SJCRH30 (cell line): ENCODE data around the gene HCAR3. TPM values are rescaled to one million over a fixed set of nuclear protein-coding genes. Genes with fewer than 3 reads are reported as not detected.
"Not testable (repeated sequence)": the region's sequence is repeated elsewhere in the genome, so short reads cannot be mapped to it uniquely, and the experiment has no call there.

Experiments used
- DNase-seq, 2 experiments: peaks; one replicate each; pipeline ENCODE4 v3.0.0-alpha.2; 2015 to 2020
- H3K27ac ChIP-seq: fragments of 250-450 bp; sonication (Bioruptor Pico); 2 replicates; pipeline ENCODE4 v1.5.1; 2020; ENCODE audit warnings: mild to moderate bottlenecking, moderate library complexity
- H3K27me3 ChIP-seq: fragments of 250-450 bp; sonication (Bioruptor Pico); 2 replicates; pipeline ENCODE4 v1.5.1; 2020; ENCODE audit warnings: mild to moderate bottlenecking, moderate library complexity
- H3K36me3 ChIP-seq: fragments of 250-450 bp; sonication (Bioruptor Pico); 2 replicates; pipeline ENCODE4 v1.5.1; 2020; ENCODE audit warnings: mild to moderate bottlenecking, moderate library complexity
- H3K4me1 ChIP-seq: fragments of 250-450 bp; sonication (Bioruptor Pico); 2 replicates; pipeline ENCODE4 v1.5.1; 2020; ENCODE audit warnings: mild to moderate bottlenecking, moderate library complexity
- H3K4me3 ChIP-seq: fragments of 250-450 bp; sonication (Bioruptor Pico); 2 replicates; pipeline ENCODE4 v1.5.1; 2020; ENCODE audit warnings: mild to moderate bottlenecking, moderate library complexity
- H3K9me3 ChIP-seq: fragments of 250-450 bp; sonication (Bioruptor Pico); replicated peaks from 2 replicates; pipeline ENCODE4 v1.5.1; 2020; ENCODE audit warnings: mild to moderate bottlenecking, moderate library complexity
- total RNA-seq: library from RNA; depleted of rRNA; stranded (reverse); fragments of >200 nt; shearing (Covaris generic); gene quantifications from 2 replicates; pipeline ENCODE4 v1.2.3, GENCODE V29; 2014

HCAR3 gene
- total RNA-seq, 1 experiment from 2014 or later, result not detected

- H3K9me3 ChIP-seq, H3K36me3 ChIP-seq, H3K27me3 ChIP-seq, H3K4me1 ChIP-seq: not testable (repeated sequence)
- peak; percentile 29 to 66 for DNase-seq
- H3K27ac ChIP-seq, result peak overlapping the region; percentile 48; the same call in 1 of the 2 replicates
- peak overlapping the region; percentile 19; the same call in 1 of the 2 replicates for H3K4me3 ChIP-seq
Measured at GRCh38 chr12:122701481-122701880, 15.1 kb downstream of the HCAR3 start.

- H3K4me1 ChIP-seq, DNase-seq, H3K36me3 ChIP-seq, H3K9me3 ChIP-seq, H3K4me3 ChIP-seq, H3K27ac ChIP-seq, H3K27me3 ChIP-seq: not testable (repeated sequence)
Measured at GRCh38 chr12:122700038-122700710, 16.4 kb downstream of the HCAR3 start.

- not testable (repeated sequence) for H3K36me3 ChIP-seq, H3K9me3 ChIP-seq, H3K4me1 ChIP-seq, DNase-seq, H3K4me3 ChIP-seq, H3K27ac ChIP-seq, H3K27me3 ChIP-seq
Measured at GRCh38 chr12:122696922-122697321, 19.7 kb downstream of the HCAR3 start.

DNA sequence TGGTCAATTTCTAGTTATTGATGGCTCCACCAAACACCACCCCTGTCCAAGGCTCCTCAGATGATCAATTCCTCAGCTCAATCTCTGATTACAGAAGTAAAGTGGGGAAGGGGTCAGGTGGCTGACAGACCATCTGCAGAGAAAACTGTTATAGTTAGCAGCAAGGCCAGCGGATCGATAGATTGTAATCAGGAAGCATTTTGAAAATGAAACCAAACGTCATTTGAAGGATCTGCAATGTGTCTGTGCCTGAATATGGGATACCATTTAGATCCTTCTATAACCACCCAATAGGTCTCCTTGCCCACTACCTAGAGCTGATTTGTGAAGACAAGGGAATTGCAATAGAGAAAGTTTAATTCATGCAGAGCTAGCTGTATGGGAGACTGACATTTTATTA is 25.0 kb downstream of the HCAR3 start:
- Histone ChIP-seq H3K27me3 (no peaks in the 10 kb centered on the region), H3K9me3 (no peaks in the 10 kb centered on the region), H3K4me1 (no peaks in the 10 kb centered on the region), H3K4me3 (no peak overlapping the region), H3K27ac (no peak overlapping the region), H3K36me3 (no peaks in the 10 kb centered on the region)
- DNase-seq, result no peak

DNA sequence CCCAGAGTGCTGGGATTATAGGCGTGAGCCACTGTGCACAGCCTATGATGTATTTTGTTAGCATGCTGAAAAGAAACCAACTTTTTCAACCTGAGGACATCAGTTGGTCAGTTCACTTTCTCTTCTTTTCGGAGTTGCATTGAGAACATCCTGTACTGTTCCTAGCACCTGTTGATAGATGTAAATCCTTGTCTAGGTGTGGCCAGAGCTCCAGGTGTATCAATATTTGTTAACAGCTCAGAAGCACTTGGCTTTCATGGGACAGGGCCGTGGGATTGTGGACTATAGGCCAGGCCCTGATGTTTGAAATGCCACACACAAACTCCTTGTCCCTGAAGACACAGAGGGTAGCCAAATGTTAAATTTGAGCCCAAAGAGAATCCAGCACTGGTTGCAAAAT is 28.3 kb downstream of the HCAR3 start:
- no peak overlapping the region for H3K27ac ChIP-seq

GRCh38 chr12:122687086-122687485 is 29.5 kb downstream of the HCAR3 start:
- H3K4me1 ChIP-seq, result no peaks in the 10 kb centered on the region
- DNase-seq, result peak; percentile 60 to 73
- no peaks in the 10 kb centered on the region for H3K9me3 ChIP-seq
- no peak overlapping the region for H3K4me3 ChIP-seq
- no peak overlapping the region for H3K27ac ChIP-seq
- H3K36me3 ChIP-seq, result no peaks in the 10 kb centered on the region
- no peaks in the 10 kb centered on the region for H3K27me3 ChIP-seq

More for the DNA sequence above, 28.3 kb downstream of the HCAR3 start:
- Histone ChIP-seq H3K36me3 (no peaks in the 10 kb centered on the region), H3K4me1 (no peaks in the 10 kb centered on the region), H3K9me3 (no peaks in the 10 kb centered on the region), H3K4me3 (no peak overlapping the region), H3K27me3 (no peaks in the 10 kb centered on the region)
- DNase-seq, result no peak

- no peak overlapping the region for H3K27ac ChIP-seq
- no peaks in the 10 kb centered on the region for H3K4me1 ChIP-seq
- H3K9me3 ChIP-seq, result no peaks in the 10 kb centered on the region
- no peak overlapping the region for H3K4me3 ChIP-seq
- no peak for DNase-seq
- no peaks in the 10 kb centered on the region for H3K36me3 ChIP-seq
- no peaks in the 10 kb centered on the region for H3K27me3 ChIP-seq
Measured at GRCh38 chr12:122686538-122686937, 30.1 kb downstream of the HCAR3 start.

GRCh38 chr12:122684297-122684813 is 32.3 kb downstream of the HCAR3 start:
- Histone ChIP-seq H3K36me3 (no peaks in the 10 kb centered on the region), H3K4me3 (no peak overlapping the region), H3K9me3 (no peaks in the 10 kb centered on the region), H3K27me3 (no peaks in the 10 kb centered on the region), H3K4me1 (peaks cover 7% of the 10 kb centered on the region), H3K27ac (no peak overlapping the region)
- no peak for DNase-seq

DNA sequence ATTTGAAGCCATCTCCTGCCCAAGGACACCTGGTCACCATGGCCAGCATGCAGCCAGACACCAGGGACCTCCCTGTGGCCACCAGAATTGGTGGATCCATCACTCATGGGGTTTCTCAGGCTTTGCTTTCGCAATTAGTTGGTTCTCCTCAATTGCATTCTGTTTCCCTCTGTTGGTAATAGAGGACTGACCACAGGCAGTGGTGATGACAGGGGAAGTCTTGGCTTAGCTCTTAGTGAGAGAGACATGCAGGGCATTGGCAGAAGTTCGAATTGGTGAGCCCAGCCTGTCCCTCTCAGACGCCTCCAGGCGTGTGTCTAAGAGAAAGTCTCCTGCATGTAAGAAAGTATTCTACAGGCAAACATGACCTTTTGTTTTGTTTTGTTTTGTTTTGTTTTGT is 34.8 kb downstream of the HCAR3 start:
- H3K36me3 ChIP-seq, result no peaks in the 10 kb centered on the region
- H3K9me3 ChIP-seq, result no peaks in the 10 kb centered on the region
- no peak for DNase-seq
- H3K27me3 ChIP-seq, result no peaks in the 10 kb centered on the region
- peaks cover 13% of the 10 kb centered on the region for H3K4me1 ChIP-seq
- H3K4me3 ChIP-seq, result no peak overlapping the region
- H3K27ac ChIP-seq, result no peak overlapping the region

GRCh38 chr12:122680989-122681388 is 35.6 kb downstream of the HCAR3 start:
- not testable (repeated sequence) for H3K27ac ChIP-seq, H3K27me3 ChIP-seq, H3K9me3 ChIP-seq, H3K4me3 ChIP-seq, DNase-seq, H3K36me3 ChIP-seq
- H3K4me1 ChIP-seq, result peaks cover 13% of the 10 kb centered on the region

DNA sequence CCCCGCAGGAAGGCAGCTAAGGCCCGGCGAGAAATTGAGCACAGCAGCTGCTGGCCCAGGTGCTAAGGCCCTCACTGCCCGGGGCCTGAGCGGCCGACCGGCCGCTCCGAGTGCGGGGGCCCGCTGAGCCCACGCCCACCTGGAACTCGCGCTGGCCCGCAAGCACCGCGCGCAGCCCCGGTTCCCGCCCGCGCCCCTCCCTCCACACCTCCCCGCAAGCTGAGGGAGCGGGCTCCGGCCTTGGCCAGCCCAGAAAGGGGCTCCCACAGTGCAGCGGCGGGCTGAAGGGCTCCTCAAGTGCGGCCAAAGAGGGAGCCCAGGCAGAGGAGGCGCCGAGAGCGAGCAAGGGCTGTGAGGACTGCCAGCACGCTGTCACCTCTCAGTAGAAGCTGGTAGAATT is 39.8 kb downstream of the HCAR3 start:
- not testable (repeated sequence) for H3K4me3 ChIP-seq, H3K27me3 ChIP-seq, DNase-seq, H3K9me3 ChIP-seq, H3K36me3 ChIP-seq, H3K27ac ChIP-seq
- peaks cover 13% of the 10 kb centered on the region for H3K4me1 ChIP-seq

DNA sequence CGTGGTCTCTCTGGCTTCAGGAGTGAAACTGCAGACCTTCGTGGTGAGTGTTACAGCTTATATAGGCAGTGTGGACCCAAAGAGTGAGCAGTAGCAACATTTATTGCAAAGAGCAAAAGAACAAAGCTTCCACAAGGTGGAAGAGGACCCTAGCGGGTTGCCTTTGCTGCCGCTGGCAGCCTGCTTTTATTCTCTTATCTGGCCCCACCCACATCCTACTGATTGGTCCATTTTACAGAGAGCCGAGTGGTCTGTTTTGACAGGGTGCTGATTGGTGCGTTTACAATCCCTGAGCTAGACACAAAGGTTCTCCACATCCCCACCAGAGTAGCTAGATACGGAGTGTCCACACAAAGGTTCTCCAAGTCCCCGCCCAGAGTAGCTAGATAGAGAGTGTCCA is 40.6 kb downstream of the HCAR3 start:
- DNase-seq, H3K9me3 ChIP-seq, H3K36me3 ChIP-seq, H3K27me3 ChIP-seq, H3K4me3 ChIP-seq, H3K27ac ChIP-seq: not testable (repeated sequence)
- H3K4me1 ChIP-seq, result peaks cover 13% of the 10 kb centered on the region

- Histone ChIP-seq H3K4me3 (no peak overlapping the region), H3K9me3 (no peaks in the 10 kb centered on the region), H3K27me3 (no peaks in the 10 kb centered on the region), H3K27ac (no peak overlapping the region), H3K4me1 (no peaks in the 10 kb centered on the region), H3K36me3 (no peaks in the 10 kb centered on the region)
- no peak for DNase-seq
Measured at GRCh38 chr12:122672515-122672914, 44.1 kb downstream of the HCAR3 start.

DNA sequence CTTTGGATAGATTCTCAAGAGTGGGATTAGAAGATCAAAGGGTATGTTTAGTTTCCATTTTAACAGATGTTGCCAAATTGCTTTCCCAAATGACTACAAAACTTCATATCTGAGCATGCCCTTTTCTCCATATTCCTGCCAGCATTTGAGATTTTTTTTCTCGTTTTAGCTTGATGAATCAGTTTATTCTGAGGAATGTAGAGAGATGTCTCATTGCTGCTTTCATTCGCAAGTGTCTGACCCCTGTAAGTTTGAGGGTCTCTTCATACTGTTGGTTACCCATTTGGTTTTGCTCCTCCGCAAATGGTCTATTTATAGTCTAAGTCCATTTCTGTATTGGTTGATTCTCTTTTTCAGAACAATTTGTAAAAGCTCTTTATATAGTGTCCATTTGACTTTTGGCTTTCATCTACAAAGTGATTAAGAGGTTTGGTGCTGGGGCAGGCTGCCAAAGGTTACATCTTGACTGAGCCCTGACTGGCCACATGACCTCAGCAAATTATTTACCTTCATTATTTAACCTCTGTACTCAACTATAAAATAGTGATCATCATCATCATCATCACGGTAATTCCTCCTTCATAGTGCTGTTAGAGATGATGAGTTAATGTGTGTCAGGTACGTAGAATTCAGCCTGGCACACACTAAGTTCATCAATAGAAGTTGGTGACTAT is 47.1 kb downstream of the HCAR3 start:
- no peaks in the 10 kb centered on the region for H3K36me3 ChIP-seq
- H3K27ac ChIP-seq, result no peak overlapping the region
- H3K27me3 ChIP-seq, result no peaks in the 10 kb centered on the region
- H3K9me3 ChIP-seq, result no peaks in the 10 kb centered on the region
- H3K4me1 ChIP-seq, result no peaks in the 10 kb centered on the region
- no peak for DNase-seq
- H3K4me3 ChIP-seq, result no peak overlapping the region

DNA sequence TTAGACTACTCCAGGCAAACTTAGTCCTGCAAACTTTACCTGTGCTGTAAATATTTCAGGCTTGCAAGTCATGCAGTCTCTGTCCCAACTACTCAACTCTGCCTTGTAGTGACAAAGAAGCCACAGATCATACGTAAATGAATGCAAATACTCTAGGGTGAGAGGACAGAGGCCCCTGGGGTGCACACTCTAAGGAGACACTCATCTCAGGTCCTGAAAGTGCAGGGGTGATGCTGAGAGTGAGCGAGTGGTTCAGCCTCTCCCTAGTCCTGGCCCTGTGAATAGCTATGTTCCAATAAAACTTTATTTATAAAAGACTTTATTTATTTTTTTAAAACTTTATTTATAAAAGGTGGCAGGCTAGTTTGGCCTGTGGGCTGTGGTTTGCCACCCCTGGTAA is 48.3 kb downstream of the HCAR3 start:
- no peaks in the 10 kb centered on the region for H3K4me1 ChIP-seq
- no peak for DNase-seq
- H3K27me3 ChIP-seq, result no peaks in the 10 kb centered on the region
- no peak overlapping the region for H3K4me3 ChIP-seq
- H3K27ac ChIP-seq, result no peak overlapping the region
- no peaks in the 10 kb centered on the region for H3K9me3 ChIP-seq
- no peaks in the 10 kb centered on the region for H3K36me3 ChIP-seq

- no peaks in the 10 kb centered on the region for H3K36me3 ChIP-seq
- H3K9me3 ChIP-seq, result no peaks in the 10 kb centered on the region
- no peak for DNase-seq
- H3K27ac ChIP-seq, result no peak overlapping the region
- no peak overlapping the region for H3K4me3 ChIP-seq
- H3K4me1 ChIP-seq, result no peaks in the 10 kb centered on the region
- no peaks in the 10 kb centered on the region for H3K27me3 ChIP-seq
Measured at GRCh38 chr12:122665759-122666158, 50.9 kb downstream of the HCAR3 start.
